Measurements from ENCODE around the gene QTRT2. TPM values are rescaled to one million over a fixed set of nuclear protein-coding genes. Genes with fewer than 3 reads are reported as not detected.

Gene QTRT2
- total and polyA plus RNA-seq, 4 donors = 4.3 to 11.3 (median 5.9) TPM

- no peak overlapping the region for H3K9ac ChIP-seq (ENCODE audit: low read depth in 1 of 2, low read length in 2 of 2)
- H3K27me3 ChIP-seq (ENCODE audit: control insufficient read depth in 4 of 4, insufficient read depth in 4 of 4, low read length in 3 of 4) = no peaks in the 10 kb centered on the region
- H3K36me3 ChIP-seq (ENCODE audit: control insufficient read depth in 4 of 4, insufficient read depth in 3 of 4, low read depth in 1 of 4, low read length in 3 of 4) = peaks cover 11 to 57% (median 35%) of the 10 kb centered on the region in 4 donors
- no peak for DNase-seq (ENCODE audit: low spot score)
- H3K9me3 ChIP-seq (ENCODE audit: control insufficient read depth in 4 of 4, low read length in 3 of 4) = no peaks in the 10 kb centered on the region
- H3K27ac ChIP-seq (ENCODE audit: low read depth in 1 of 2, low read length in 2 of 2) = no peak overlapping the region
- TF ChIP-seq RAD21 (IDR thresholded peaks at IDR 0.05) (peak in 1 of 2 donors; percentile 15), YY1 (IDR thresholded peaks at IDR 0.05) (no peak), TAF1 (conservative IDR thresholded peaks at IDR 0.05) (no peak), ZBTB33 (IDR thresholded peaks at IDR 0.05) (no peak), FOXA2 (IDR thresholded peaks at IDR 0.05) (no peak)
- no peak overlapping the region for H3K4me3 ChIP-seq (ENCODE audit: low read depth in 1 of 3, low read length in 3 of 3)
- H3K4me1 ChIP-seq (ENCODE audit: control insufficient read depth in 4 of 4, insufficient read depth in 4 of 4, low read length in 3 of 4) = peaks cover 0 to 2% (median 0%) of the 10 kb centered on the region in 4 donors
- WGBS = 82% methylated on average over 5 of the region's 5 CpGs
Observed at GRCh38 chr3:114079761-114080160, 23.2 kb downstream of the QTRT2 start.

GRCh38 chr3:114080201-114080600 lies 23.7 kb downstream of the QTRT2 start:
- H3K9me3 ChIP-seq (ENCODE audit: control insufficient read depth in 4 of 4, low read length in 3 of 4) = no peaks in the 10 kb centered on the region
- H3K9ac ChIP-seq (ENCODE audit: low read depth in 1 of 2, low read length in 2 of 2) = peak overlapping the region in 1 of 2 donors; percentile 24
- TF ChIP-seq MAX (IDR thresholded peaks at IDR 0.05) (no peak), RXRA (IDR thresholded peaks at IDR 0.05) (no peak), TAF1 (conservative IDR thresholded peaks at IDR 0.05) (no peak), SP1 (IDR thresholded peaks at IDR 0.05) (no peak), ATF3 (IDR thresholded peaks at IDR 0.05) (no peak), HNF4G (IDR thresholded peaks at IDR 0.05) (no peak), FOXA2 (IDR thresholded peaks at IDR 0.05) (no peak), FOXA1 (IDR thresholded peaks at IDR 0.05) (no peak), NR2F2 (IDR thresholded peaks at IDR 0.05) (no peak), ZBTB33 (IDR thresholded peaks at IDR 0.05) (no peak), RAD21 (IDR thresholded peaks at IDR 0.05) (no peak), GABPA (IDR thresholded peaks at IDR 0.05 in 1 of 2, conservative IDR thresholded peaks at IDR 0.05 in 1 of 2) (no peak), REST (IDR thresholded peaks at IDR 0.05) (no peak), JUND (IDR thresholded peaks at IDR 0.05) (no peak), HNF4A (conservative IDR thresholded peaks at IDR 0.05) (no peak), YY1 (IDR thresholded peaks at IDR 0.05) (no peak), CTCF (IDR thresholded peaks at IDR 0.05; ENCODE audit: low read depth, low read length, missing input control) (no peak), EGR1 (IDR thresholded peaks at IDR 0.05; ENCODE audit: low read depth in 2 of 2) (no peak)
- peaks cover 11 to 55% (median 36%) of the 10 kb centered on the region in 4 donors for H3K36me3 ChIP-seq (ENCODE audit: control insufficient read depth in 4 of 4, insufficient read depth in 3 of 4, low read depth in 1 of 4, low read length in 3 of 4)
- no peaks in the 10 kb centered on the region for H3K27me3 ChIP-seq (ENCODE audit: control insufficient read depth in 4 of 4, insufficient read depth in 4 of 4, low read length in 3 of 4)
- no peak for DNase-seq (ENCODE audit: low spot score)
- peaks cover 0 to 2% (median 0%) of the 10 kb centered on the region in 4 donors for H3K4me1 ChIP-seq (ENCODE audit: control insufficient read depth in 4 of 4, insufficient read depth in 4 of 4, low read length in 3 of 4)
- no peak overlapping the region for H3K4me3 ChIP-seq (ENCODE audit: low read depth in 1 of 3, low read length in 3 of 3)
- no peak overlapping the region for H3K27ac ChIP-seq (ENCODE audit: low read depth in 1 of 2, low read length in 2 of 2)
